HEK293T (cell line): ENCODE results near the gene H2BW2.
"Not testable (repeated sequence)": the region's sequence is repeated elsewhere in the genome, so short reads cannot be mapped to it uniquely, and the experiment has no call there.

ENCODE experiments used
- CTCF ChIA-PET: fragments of 350-600 bp; formaldehyde crosslinking; extraction: SDS; loops from one replicate; lab custom pipeline; 2021; ENCODE audit warnings: antibody characterized with exemption, inconsistent platforms; lab: Yijun Ruan, JAX
- POLR2A ChIA-PET: fragments of 350-600 bp; formaldehyde crosslinking; extraction: SDS; loops from one replicate; lab custom pipeline; 2020; ENCODE audit warnings: antibody characterized with exemption, inconsistent platforms; lab: Yijun Ruan, JAX
- DNase-seq: peaks from one replicate; pipeline ENCODE4 v3.0.0; 2012; ENCODE audit warnings: mixed read lengths; ENCODE audit errors: extremely low spot score
- ARNT ChIP-seq: fragments of 450-650 bp; IDR thresholded peaks from 2 replicates; pipeline ENCODE4 v1.6.1; 2017; ENCODE audit warnings: mild to moderate bottlenecking
- BHLHE40 ChIP-seq: fragments of 450-650 bp; IDR thresholded peaks from 2 replicates; pipeline ENCODE4 v1.6.1; 2016; ENCODE audit warnings: mild to moderate bottlenecking, moderate library complexity, borderline replicate concordance
- CTBP1 ChIP-seq: fragments of 450-650 bp; IDR thresholded peaks from 2 replicates; pipeline ENCODE4 v1.6.1; 2016; ENCODE audit warnings: borderline replicate concordance
- ELF4 ChIP-seq: fragments of 450-650 bp; IDR thresholded peaks from 2 replicates; pipeline ENCODE4 v1.6.1; 2017; ENCODE audit warnings: antibody characterized with exemption
- FOXA1 ChIP-seq: fragments of 450-650 bp; IDR thresholded peaks from 2 replicates; pipeline ENCODE4 v1.6.1; 2016; ENCODE audit warnings: mild to moderate bottlenecking
- FOXK2 ChIP-seq: fragments of 450-650 bp; IDR thresholded peaks from 2 replicates; pipeline ENCODE4 v1.6.1; 2016; ENCODE audit warnings: mild to moderate bottlenecking
- FOXM1 ChIP-seq: fragments of 450-650 bp; IDR thresholded peaks from 2 replicates; pipeline ENCODE4 v1.6.1; 2017; ENCODE audit warnings: mild to moderate bottlenecking, borderline replicate concordance
- HDGF ChIP-seq: fragments of 450-650 bp; IDR thresholded peaks from 2 replicates; pipeline ENCODE4 v1.6.1; 2017; ENCODE audit warnings: antibody characterized with exemption, borderline replicate concordance
- L3MBTL2 ChIP-seq: fragments of 450-650 bp; conservative IDR thresholded peaks from 2 replicates; pipeline ENCODE4 v1.6.1; 2016; ENCODE audit warnings: mild to moderate bottlenecking
- LEF1 ChIP-seq: fragments of 450-650 bp; IDR thresholded peaks from 2 replicates; pipeline ENCODE4 v1.6.1; 2017; ENCODE audit warnings: mild to moderate bottlenecking, borderline replicate concordance
- NFRKB ChIP-seq: fragments of 450-650 bp; IDR thresholded peaks from 2 replicates; pipeline ENCODE4 v1.6.1; 2016; ENCODE audit warnings: mild to moderate bottlenecking, moderate library complexity
- PKNOX1 ChIP-seq: fragments of 450-650 bp; IDR thresholded peaks from 2 replicates; pipeline ENCODE4 v1.6.1; 2016
- SP1 ChIP-seq: fragments of 450-650 bp; IDR thresholded peaks from 2 replicates; pipeline ENCODE4 v1.6.1; 2017
- SUZ12 ChIP-seq: fragments of 450-650 bp; IDR thresholded peaks from 2 replicates; pipeline ENCODE4 v1.6.1; 2016; ENCODE audit warnings: mild to moderate bottlenecking
- TARDBP ChIP-seq: fragments of 450-650 bp; IDR thresholded peaks from 2 replicates; pipeline ENCODE4 v1.6.1; 2016
- ZNF384 ChIP-seq: fragments of 450-650 bp; IDR thresholded peaks from 2 replicates; pipeline ENCODE4 v1.6.1; 2016

Gene H2BW2

DNA sequence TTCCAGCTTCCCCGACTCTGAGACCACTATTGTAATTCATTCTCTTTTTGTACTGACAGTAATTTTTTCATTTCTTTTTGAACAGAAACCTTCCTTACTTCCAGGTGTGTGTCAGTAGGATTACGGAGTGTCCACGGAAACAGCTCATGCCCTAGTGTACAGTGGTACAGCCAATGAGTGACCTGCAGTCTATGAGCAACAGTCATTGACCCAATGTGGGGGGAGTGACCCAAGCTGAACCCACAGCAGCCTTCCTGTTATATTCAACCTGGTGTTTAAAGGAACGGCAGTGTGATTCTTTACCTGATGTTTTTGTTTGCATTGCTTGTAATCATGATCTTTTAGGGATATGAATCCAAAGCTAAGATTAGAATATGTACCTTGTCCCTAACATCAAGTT, 1.2 kb downstream of the H2BW2 start:
- TF ChIP-seq FOXK2: no peak
- no peak for TF ChIP-seq LEF1
- no peak for TF ChIP-seq L3MBTL2
- TF ChIP-seq ZNF384: no peak
- TF ChIP-seq SUZ12: no peak
- no peak for TF ChIP-seq BHLHE40
- no peak for TF ChIP-seq FOXA1
- no peak for TF ChIP-seq TARDBP
- no peak for TF ChIP-seq FOXM1
- no peak for TF ChIP-seq PKNOX1
- no peak for TF ChIP-seq SP1
- TF ChIP-seq ARNT: no peak
- no peak for TF ChIP-seq CTBP1
- no peak for TF ChIP-seq ELF4
- no peak for TF ChIP-seq HDGF
- ChIA-PET CTCF (no interaction called here), POLR2A (no interaction called here)
- no peak for DNase-seq

GRCh38 chrX:104045642-104046041, 5.9 kb downstream of the H2BW2 start:
- TF ChIP-seq BHLHE40 (no peak), CTBP1 (no peak), FOXK2 (no peak), LEF1 (no peak), FOXM1 (no peak), ARNT (no peak), HDGF (no peak)
- ChIA-PET CTCF (no interaction called here), POLR2A (no interaction called here)
- DNase-seq: no peak

GRCh38 chrX:104047171-104047570, 7.4 kb downstream of the H2BW2 start:
- CTCF ChIA-PET: no interaction called here
- no peak for TF ChIP-seq BHLHE40
- TF ChIP-seq SP1: no peak
- TF ChIP-seq TARDBP: no peak
- TF ChIP-seq CTBP1: no peak
- no peak for TF ChIP-seq HDGF
- TF ChIP-seq FOXM1: no peak
- TF ChIP-seq ELF4: no peak
- no peak for TF ChIP-seq SUZ12
- TF ChIP-seq L3MBTL2: no peak
- no peak for TF ChIP-seq ARNT
- no peak for TF ChIP-seq FOXA1
- no peak for TF ChIP-seq PKNOX1
- TF ChIP-seq NFRKB: no peak
- TF ChIP-seq FOXK2: no peak
- POLR2A ChIA-PET: no interaction called here
- DNase-seq: no peak

DNA sequence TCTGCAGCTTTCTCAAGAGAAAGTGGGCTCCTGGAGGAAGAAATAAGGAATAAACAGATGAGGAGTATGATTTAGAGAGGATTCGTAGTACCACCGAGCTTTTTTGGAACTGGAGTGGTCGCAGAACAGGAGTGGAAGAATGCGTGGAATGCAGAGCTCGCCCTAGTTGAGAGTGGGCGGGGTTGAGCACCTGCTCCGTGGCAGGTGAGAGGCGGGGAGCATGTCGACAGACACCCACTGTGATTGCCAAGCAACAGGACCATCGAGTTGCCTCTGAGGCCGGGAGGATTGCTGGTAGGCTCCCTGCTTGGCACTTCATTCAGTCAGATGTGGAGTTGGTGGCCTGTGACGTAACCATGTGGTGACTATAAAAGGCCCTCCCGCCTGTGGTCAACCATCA, 15.2 kb downstream of the H2BW2 start:
- CTCF ChIA-PET, DNase-seq, POLR2A ChIA-PET: not testable (repeated sequence)

DNA sequence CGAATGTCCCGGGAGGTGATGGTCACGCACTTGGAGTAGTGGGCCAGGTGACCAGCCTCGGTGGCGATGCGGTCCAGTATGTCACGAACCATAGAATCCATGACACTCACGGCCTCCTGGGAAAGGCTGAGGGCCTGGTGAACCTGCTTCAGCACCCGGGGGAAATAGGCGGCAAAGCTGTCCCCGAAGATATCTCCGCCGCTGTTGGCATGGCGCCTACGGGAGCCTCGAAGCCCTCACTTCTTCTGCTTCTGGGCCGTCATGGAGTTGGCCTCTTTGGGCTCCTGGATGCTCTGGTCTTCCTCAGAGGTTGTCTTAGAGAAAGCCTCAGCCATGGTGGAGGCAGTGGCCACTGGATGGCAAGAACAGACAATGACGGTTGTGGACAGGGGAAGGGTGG, 22.9 kb downstream of the H2BW2 start:
- DNase-seq, POLR2A ChIA-PET, CTCF ChIA-PET: not testable (repeated sequence)

DNA sequence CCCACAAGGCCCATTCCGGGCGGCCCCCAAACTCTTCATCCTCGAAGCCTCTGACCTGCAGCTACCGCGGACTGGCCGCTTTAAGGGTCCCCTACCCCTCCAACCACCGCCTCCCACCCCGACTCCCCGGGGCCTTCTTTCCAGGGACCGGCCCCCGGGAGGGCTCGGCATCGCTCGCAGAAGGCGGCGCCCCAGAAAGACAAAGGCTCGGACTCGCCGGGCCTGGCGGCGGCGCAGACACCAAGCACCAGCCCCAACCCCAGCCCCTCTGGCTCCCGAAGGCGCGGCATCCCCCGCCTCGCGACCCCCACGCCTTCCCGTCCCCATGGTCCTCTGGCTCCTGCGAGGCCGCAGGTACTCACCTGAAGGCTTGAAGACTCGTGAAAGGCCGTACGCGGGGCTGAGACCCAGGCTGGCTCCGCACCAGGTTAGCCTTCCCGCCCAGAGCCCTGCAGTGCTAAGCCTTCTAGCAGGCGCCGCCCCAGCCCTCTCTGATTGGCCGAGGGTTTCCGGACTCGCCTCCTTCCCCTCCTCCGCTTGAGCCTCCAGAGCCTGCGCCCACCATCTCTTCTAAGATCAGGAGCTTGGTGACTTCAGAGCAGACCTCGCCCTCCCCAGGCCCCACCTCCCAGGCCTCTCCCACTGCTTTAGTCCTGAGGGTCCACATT, 36.2 kb downstream of the H2BW2 start, which contains the start of gene TMSB15C:
Gene TMSB15C (minus strand): TSS at position 459 of the 668 bp plus-strand sequence.
- DNase-seq, POLR2A ChIA-PET, CTCF ChIA-PET: not testable (repeated sequence)

- POLR2A ChIA-PET, CTCF ChIA-PET, DNase-seq: not testable (repeated sequence)
Observed at GRCh38 chrX:104077854-104078253, 38.1 kb downstream of the H2BW2 start.

GRCh38 chrX:104084063-104084462, 44.3 kb downstream of the H2BW2 start:
- no peak for DNase-seq
- POLR2A ChIA-PET: no interaction called here
- CTCF ChIA-PET: no interaction called here
- TF ChIP-seq SP1 (no peak), HDGF (no peak), FOXK2 (no peak), L3MBTL2 (no peak), ELF4 (no peak)
